ENCODE measurements around the gene SPRED2.

SPRED2 gene

DNA sequence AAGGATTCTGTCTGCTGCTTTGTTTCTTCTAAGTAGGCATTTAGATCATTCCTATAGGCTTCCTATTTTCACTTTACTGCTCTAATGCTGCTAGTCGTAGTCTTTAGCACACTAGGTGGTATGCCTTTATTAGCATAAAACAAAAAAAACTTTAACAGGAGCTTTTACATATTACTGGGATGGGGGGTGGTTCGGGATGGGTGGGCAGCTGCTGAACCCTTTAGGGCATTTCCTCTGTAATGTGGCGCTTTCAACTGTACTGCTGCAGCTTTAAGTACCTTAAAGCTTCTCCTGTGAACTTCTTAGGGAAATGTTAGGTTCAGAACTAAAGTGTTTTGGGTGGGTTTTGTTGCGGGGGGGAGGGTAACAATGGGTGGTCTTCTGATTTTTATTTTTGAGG, 163.4 kb downstream of the SPRED2 start:
- Histone ChIP-seq H3K4me3 (ENCODE audit: low read depth, low read length) (no peak overlapping the region), H3K36me3 (ENCODE audit: control insufficient read depth, insufficient read depth, low read length) (no peaks in the 10 kb centered on the region), H3K9me3 (ENCODE audit: control insufficient read depth, insufficient read depth, low read length) (no peaks in the 10 kb centered on the region), H3K27me3 (ENCODE audit: control insufficient read depth, insufficient read depth, low read length) (peaks cover 31% of the 10 kb centered on the region), H3K9ac (ENCODE audit: low read depth, low read length) (no peak overlapping the region), H3K4me1 (ENCODE audit: control insufficient read depth, insufficient read depth, low read length) (peaks cover 4% of the 10 kb centered on the region)

DNA sequence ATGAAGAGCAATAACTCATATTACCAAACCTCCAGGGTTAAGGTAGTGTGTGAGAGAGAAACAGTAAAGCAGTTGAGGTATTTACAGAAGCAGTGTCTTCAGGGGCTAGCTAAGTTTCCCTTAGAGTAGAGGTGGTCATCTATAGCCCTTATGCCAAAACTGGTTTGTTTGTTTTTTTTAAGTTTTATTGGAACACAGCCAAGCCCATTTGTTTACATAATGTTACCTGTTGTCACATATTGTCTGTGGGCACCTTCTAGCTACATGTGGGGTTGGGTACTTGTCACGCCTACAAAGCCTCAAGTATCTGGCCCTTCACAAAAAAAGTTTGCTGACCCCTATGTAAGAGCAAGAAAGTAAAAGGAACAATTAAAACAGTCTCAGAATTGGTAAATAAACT, 165.4 kb downstream of the SPRED2 start:
- no peak overlapping the region for H3K4me3 ChIP-seq (ENCODE audit: low read depth, low read length)
- no peaks in the 10 kb centered on the region for H3K36me3 ChIP-seq (ENCODE audit: control insufficient read depth, insufficient read depth, low read length)
- H3K27me3 ChIP-seq (ENCODE audit: control insufficient read depth, insufficient read depth, low read length), result peaks cover 14% of the 10 kb centered on the region
- no peak overlapping the region for H3K9ac ChIP-seq (ENCODE audit: low read depth, low read length)
- no peaks in the 10 kb centered on the region for H3K9me3 ChIP-seq (ENCODE audit: control insufficient read depth, insufficient read depth, low read length)
- H3K4me1 ChIP-seq (ENCODE audit: control insufficient read depth, insufficient read depth, low read length), result peaks cover 4% of the 10 kb centered on the region

DNA sequence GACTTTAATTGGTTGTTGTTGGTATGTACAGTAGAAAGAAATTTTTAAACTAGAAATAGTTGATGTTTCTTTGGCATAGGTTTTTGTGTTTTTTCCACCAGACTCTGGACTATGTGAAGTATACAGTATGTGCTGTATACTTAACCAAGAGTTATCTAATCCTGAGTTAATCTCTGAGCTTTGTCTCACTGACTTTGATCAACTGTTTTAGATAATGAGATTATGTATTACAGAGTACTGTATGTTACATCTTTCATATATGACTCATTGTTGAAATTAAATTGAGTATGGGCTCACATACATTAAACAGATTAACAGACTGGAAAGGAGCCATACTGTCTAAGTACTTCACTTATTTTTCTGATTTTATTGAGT, 166.7 kb downstream of the SPRED2 start:
- Histone ChIP-seq H3K9me3 (ENCODE audit: control insufficient read depth, insufficient read depth, low read length) (no peaks in the 10 kb centered on the region), H3K4me1 (ENCODE audit: control insufficient read depth, insufficient read depth, low read length) (peaks cover 4% of the 10 kb centered on the region), H3K4me3 (ENCODE audit: low read depth, low read length) (no peak overlapping the region), H3K36me3 (ENCODE audit: control insufficient read depth, insufficient read depth, low read length) (no peaks in the 10 kb centered on the region), H3K9ac (ENCODE audit: low read depth, low read length) (no peak overlapping the region), H3K27me3 (ENCODE audit: control insufficient read depth, insufficient read depth, low read length) (peaks cover 5% of the 10 kb centered on the region)

DNA sequence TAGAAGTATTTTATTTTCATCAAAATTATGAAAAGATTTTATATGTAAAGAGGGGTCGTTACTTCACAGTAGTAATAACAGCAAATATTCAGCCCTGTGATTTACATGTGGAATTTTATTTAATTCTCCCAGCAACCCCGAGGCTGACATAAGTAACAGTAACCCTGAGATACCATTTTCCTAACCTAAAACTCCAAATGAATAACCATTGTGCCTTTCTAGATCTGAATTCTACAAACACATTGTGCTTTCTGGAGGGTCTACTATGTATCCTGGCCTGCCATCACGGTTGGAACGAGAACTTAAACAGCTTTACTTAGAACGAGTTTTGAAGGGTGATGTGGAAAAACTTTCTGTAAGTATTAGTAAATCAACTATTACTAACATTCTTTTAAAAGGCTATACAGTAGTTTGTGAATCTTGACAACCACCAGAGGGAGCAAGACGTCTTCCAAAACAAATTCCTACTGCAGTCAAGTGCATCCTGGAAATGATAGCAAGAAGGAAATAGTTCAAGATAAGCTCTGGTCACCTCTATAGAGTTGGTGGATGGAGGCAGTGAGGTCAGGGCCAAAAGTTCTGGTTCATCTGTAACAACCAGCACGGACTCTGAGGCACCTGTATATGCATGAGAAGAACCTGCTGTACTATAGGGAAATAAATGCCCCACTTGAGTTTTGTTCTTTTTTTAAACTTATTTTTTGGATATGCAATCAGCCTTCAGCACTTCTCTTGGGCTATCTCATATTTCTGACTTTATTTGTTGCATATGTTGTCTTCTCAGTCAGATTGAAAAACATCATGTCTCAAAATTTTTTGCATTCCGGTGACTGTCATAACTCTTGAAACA, 167.4 kb downstream of the SPRED2 start:
- Histone ChIP-seq H3K36me3 (ENCODE audit: control insufficient read depth, insufficient read depth, low read length) (no peaks in the 10 kb centered on the region), H3K9me3 (ENCODE audit: control insufficient read depth, insufficient read depth, low read length) (no peaks in the 10 kb centered on the region), H3K4me1 (ENCODE audit: control insufficient read depth, insufficient read depth, low read length) (peaks cover 4% of the 10 kb centered on the region), H3K4me3 (ENCODE audit: low read depth, low read length) (no peak overlapping the region), H3K9ac (ENCODE audit: low read depth, low read length) (no peak overlapping the region), H3K27me3 (ENCODE audit: control insufficient read depth, insufficient read depth, low read length) (peaks cover 5% of the 10 kb centered on the region)

DNA sequence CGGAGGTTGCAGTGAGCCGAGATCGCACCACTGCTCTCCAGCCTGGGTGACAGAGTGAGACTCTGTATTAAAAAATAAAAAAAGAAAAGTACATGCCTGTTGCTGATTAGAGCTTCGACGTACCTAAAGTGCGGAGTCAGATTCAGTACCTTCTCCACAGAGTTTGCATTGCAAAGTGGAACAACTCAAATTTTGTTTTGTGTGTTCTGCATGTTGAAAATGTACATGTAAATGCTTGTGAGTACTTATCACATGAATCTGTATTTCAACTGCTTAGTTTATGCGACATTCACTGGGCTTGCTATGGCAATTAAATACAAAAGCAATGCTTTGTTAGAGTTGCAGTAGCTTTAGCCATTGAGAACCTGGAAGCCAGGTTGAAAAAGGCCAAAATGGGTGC, 168.4 kb downstream of the SPRED2 start:
- Histone ChIP-seq H3K4me3 (ENCODE audit: low read depth, low read length) (no peak overlapping the region), H3K4me1 (ENCODE audit: control insufficient read depth, insufficient read depth, low read length) (peaks cover 4% of the 10 kb centered on the region), H3K9me3 (ENCODE audit: control insufficient read depth, insufficient read depth, low read length) (no peaks in the 10 kb centered on the region), H3K27me3 (ENCODE audit: control insufficient read depth, insufficient read depth, low read length) (peaks cover 5% of the 10 kb centered on the region), H3K36me3 (ENCODE audit: control insufficient read depth, insufficient read depth, low read length) (no peaks in the 10 kb centered on the region), H3K9ac (ENCODE audit: low read depth, low read length) (no peak overlapping the region)

DNA sequence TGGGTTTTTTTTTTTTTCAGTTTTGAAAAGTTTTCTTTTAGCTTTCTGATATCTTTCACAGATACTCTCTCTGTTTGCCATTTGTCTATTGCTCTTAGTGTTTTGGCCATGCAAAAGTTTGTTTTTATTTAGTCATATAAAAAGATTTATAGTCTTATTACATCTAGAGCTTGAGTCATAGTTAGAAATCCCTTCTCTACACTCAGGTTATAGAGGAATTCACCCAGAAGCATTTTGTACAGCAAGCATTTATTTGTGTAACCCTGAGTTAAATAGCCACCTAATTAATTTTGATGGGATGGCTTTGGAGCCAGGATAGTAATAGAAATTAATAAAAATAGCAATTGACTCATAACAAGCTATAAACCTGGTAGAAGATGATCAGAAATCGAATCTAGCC, 169.1 kb downstream of the SPRED2 start:
- no peaks in the 10 kb centered on the region for H3K36me3 ChIP-seq (ENCODE audit: control insufficient read depth, insufficient read depth, low read length)
- peaks cover 3% of the 10 kb centered on the region for H3K4me1 ChIP-seq (ENCODE audit: control insufficient read depth, insufficient read depth, low read length)
- no peak overlapping the region for H3K9ac ChIP-seq (ENCODE audit: low read depth, low read length)
- H3K9me3 ChIP-seq (ENCODE audit: control insufficient read depth, insufficient read depth, low read length), result no peaks in the 10 kb centered on the region
- H3K4me3 ChIP-seq (ENCODE audit: low read depth, low read length), result no peak overlapping the region
- peaks cover 3% of the 10 kb centered on the region for H3K27me3 ChIP-seq (ENCODE audit: control insufficient read depth, insufficient read depth, low read length)

DNA sequence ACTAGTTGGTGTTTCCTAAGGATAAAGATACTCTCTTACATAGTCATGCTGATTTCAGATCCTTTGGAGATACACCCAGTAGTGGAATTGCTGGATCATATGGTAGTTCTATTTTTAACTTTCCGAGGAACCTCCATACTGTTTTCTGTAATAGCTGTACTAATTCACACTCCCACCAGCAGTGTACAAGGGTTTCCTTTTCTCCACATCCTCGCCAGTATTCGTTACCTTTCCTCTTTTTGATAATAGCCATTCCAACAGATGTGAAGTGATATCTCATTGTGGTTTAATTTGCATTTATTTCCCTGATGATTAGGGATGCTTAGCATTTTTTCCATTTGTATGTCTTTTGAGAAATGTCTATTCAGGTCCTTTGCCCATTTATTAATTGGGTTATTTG, 170.7 kb downstream of the SPRED2 start:
- H3K9me3 ChIP-seq (ENCODE audit: control insufficient read depth, insufficient read depth, low read length), result no peaks in the 10 kb centered on the region
- H3K9ac ChIP-seq (ENCODE audit: low read depth, low read length), result no peak overlapping the region
- H3K27me3 ChIP-seq (ENCODE audit: control insufficient read depth, insufficient read depth, low read length), result no peaks in the 10 kb centered on the region
- H3K4me3 ChIP-seq (ENCODE audit: low read depth, low read length), result no peak overlapping the region
- no peaks in the 10 kb centered on the region for H3K4me1 ChIP-seq (ENCODE audit: control insufficient read depth, insufficient read depth, low read length)
- no peaks in the 10 kb centered on the region for H3K36me3 ChIP-seq (ENCODE audit: control insufficient read depth, insufficient read depth, low read length)

All from iPS-15b (cell line).